Measurements from ENCODE around the gene N4BP3.
"Not testable (repeated sequence)": the region's sequence is repeated elsewhere in the genome, so short reads cannot be mapped to it uniquely, and the experiment has no call there.

N4BP3 gene

GRCh38 chr5:178125253-178125906, 12.0 kb downstream of the N4BP3 start:
- H3K9ac ChIP-seq (ENCODE audit: low read depth, low read length), result peak overlapping the region; percentile 37
- peaks cover 33% of the 10 kb centered on the region for H3K36me3 ChIP-seq (ENCODE audit: control insufficient read depth, insufficient read depth, low read length)
- peaks cover 18% of the 10 kb centered on the region for H3K4me1 ChIP-seq (ENCODE audit: control insufficient read depth, insufficient read depth, low read length)
- no peaks in the 10 kb centered on the region for H3K9me3 ChIP-seq (ENCODE audit: control insufficient read depth, insufficient read depth, low read length)
- H3K27me3 ChIP-seq (ENCODE audit: control insufficient read depth, insufficient read depth, low read length), result no peaks in the 10 kb centered on the region
- no peak overlapping the region for H3K4me3 ChIP-seq (ENCODE audit: low read depth, low read length)

DNA sequence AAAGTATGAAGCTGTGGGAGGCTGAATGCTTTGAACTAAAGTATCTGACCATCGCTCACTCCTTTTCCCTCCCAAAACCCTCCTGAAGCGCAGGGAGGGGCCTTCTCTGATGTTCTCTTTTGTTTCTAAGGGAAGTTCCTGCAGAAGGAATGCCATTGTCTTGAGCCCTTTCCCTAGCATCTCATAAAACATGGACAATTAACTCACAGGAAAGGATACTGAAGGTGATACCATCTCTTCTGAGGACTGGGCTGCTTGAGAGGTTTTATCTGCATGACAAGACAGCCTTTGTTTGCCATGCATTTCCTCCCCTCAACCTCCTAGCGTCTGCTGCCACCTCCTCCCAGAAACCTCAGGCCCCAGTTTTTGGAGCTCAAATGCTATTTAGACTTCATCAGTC, 13.2 kb downstream of the N4BP3 start:
- peaks cover 22% of the 10 kb centered on the region for H3K36me3 ChIP-seq (ENCODE audit: control insufficient read depth, insufficient read depth, low read length)
- H3K27me3 ChIP-seq (ENCODE audit: control insufficient read depth, insufficient read depth, low read length), result no peaks in the 10 kb centered on the region
- peaks cover 18% of the 10 kb centered on the region for H3K4me1 ChIP-seq (ENCODE audit: control insufficient read depth, insufficient read depth, low read length)
- no peak overlapping the region for H3K4me3 ChIP-seq (ENCODE audit: low read depth, low read length)
- no peak overlapping the region for H3K9ac ChIP-seq (ENCODE audit: low read depth, low read length)
- no peaks in the 10 kb centered on the region for H3K9me3 ChIP-seq (ENCODE audit: control insufficient read depth, insufficient read depth, low read length)

DNA sequence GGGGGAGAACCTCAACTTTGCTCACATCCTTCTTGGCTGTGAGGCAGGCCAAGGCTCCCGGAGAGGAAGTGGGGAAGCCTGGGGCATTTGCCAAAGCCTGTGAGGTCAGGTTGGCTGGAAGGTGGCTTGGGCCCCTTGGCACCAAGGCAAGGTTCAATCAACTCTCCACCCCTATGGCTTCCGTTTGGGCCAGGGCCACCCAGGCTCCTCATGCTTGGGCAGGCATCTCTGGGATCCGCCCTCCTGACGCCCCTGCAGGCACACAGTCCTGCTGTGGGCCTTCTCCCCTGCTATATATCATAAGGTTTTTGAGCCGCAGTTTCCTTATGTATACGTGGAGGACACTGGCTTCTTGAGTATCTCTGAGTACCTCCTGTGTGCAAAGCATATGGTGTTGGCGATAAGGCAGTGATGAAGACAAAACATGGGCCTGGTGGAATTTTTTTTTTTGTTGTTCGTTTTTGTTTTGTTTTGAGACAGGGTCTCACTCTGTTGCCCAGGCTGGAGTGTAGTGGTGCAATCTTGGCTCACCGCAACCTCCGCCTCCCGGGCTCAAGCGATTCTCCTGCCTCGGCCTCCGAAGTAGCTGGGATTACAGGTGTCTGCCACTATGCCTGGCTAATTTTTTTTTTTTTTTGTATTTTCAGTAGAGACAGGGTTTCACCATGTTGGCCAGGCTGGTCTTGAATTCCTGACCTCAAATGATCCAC, 14.1 kb downstream of the N4BP3 start:
- Histone ChIP-seq H3K36me3 (ENCODE audit: control insufficient read depth, insufficient read depth, low read length) (peaks cover 13% of the 10 kb centered on the region), H3K4me1 (ENCODE audit: control insufficient read depth, insufficient read depth, low read length) (peaks cover 18% of the 10 kb centered on the region), H3K9ac (ENCODE audit: low read depth, low read length) (peak overlapping the region; percentile 81)
- not testable (repeated sequence) for H3K9me3 ChIP-seq (ENCODE audit: control insufficient read depth, insufficient read depth, low read length); H3K4me3 ChIP-seq (ENCODE audit: low read depth, low read length); H3K27me3 ChIP-seq (ENCODE audit: control insufficient read depth, insufficient read depth, low read length)

DNA sequence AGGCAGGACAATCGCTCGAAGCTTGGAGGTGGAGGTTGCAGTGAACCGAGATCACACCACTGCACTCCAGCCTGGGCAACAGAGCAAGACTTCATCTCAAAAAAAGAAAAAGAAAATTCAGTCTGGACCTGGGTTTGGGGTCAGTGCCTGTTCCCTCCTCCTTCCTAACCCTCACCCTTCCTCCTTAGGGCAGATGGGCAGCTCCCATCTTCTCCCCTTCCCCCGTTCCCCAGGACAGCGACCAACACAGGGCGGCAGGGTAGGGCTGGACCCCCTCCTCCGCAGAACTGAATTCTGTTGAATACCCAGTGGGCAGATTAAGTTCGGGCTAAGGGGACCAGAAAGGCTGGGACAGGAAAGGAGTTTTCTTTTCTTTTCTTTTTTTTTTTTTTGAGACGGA, 16.0 kb downstream of the N4BP3 start:
- Histone ChIP-seq H3K9ac (ENCODE audit: low read depth, low read length) (no peak overlapping the region), H3K36me3 (ENCODE audit: control insufficient read depth, insufficient read depth, low read length) (peaks cover 5% of the 10 kb centered on the region), H3K9me3 (ENCODE audit: control insufficient read depth, insufficient read depth, low read length) (no peaks in the 10 kb centered on the region), H3K27me3 (ENCODE audit: control insufficient read depth, insufficient read depth, low read length) (no peaks in the 10 kb centered on the region), H3K4me3 (ENCODE audit: low read depth, low read length) (no peak overlapping the region), H3K4me1 (ENCODE audit: control insufficient read depth, insufficient read depth, low read length) (peaks cover 20% of the 10 kb centered on the region)

- not testable (repeated sequence) for H3K9me3 ChIP-seq (ENCODE audit: control insufficient read depth, insufficient read depth, low read length); H3K36me3 ChIP-seq (ENCODE audit: control insufficient read depth, insufficient read depth, low read length); H3K27me3 ChIP-seq (ENCODE audit: control insufficient read depth, insufficient read depth, low read length)
- H3K4me3 ChIP-seq (ENCODE audit: low read depth, low read length), result peak overlapping the region; percentile 74
- peak overlapping the region; percentile 85 for H3K9ac ChIP-seq (ENCODE audit: low read depth, low read length)
- peaks cover 18% of the 10 kb centered on the region for H3K4me1 ChIP-seq (ENCODE audit: control insufficient read depth, insufficient read depth, low read length)
Observed at GRCh38 chr5:178130234-178130575, 16.9 kb downstream of the N4BP3 start.

- Histone ChIP-seq H3K36me3 (ENCODE audit: control insufficient read depth, insufficient read depth, low read length) (peaks cover 11% of the 10 kb centered on the region), H3K4me1 (ENCODE audit: control insufficient read depth, insufficient read depth, low read length) (peaks cover 15% of the 10 kb centered on the region), H3K9me3 (ENCODE audit: control insufficient read depth, insufficient read depth, low read length) (no peaks in the 10 kb centered on the region), H3K9ac (ENCODE audit: low read depth, low read length) (peak within 1 kb of the TSS; percentile 87), H3K27me3 (ENCODE audit: control insufficient read depth, insufficient read depth, low read length) (no peaks in the 10 kb centered on the region), H3K4me3 (ENCODE audit: low read depth, low read length) (peak within 1 kb of the TSS; percentile 74)
Observed at GRCh38 chr5:178130576-178131445, 17.5 kb downstream of the N4BP3 start, which contains the start of gene RMND5B. TSS of gene RMND5B (plus strand) at chr5:178131014. CDS start at chr5:178138120, 7,106 bp downstream.

DNA sequence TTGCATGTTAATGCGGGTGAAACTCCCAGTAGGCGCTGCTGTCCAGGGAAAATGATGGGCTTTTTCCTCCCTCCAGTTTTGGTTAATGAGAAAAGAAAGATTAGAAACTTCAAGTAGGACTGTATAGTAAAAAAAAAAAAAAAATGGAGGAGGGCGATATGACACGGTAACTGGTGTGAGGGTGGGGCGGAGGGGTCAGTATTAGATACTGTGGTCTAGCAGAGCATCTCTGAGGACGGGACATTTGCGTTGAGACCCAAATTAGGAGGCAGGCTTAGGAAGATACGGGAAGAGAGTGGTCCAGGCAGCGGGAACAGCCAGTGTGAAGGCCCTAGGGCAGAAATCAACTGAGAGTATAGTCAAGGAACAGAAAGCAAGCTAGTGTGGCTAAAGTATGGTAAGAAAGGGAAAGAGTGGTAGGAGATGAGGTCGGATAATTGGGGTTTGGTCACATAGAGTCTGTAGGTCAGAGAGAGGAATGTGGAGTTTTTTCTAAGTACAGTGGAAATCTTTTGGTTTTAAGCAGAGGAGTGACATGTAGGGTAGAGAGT, 18.2 kb downstream of the N4BP3 start:
- H3K4me1 ChIP-seq (ENCODE audit: control insufficient read depth, insufficient read depth, low read length), result peaks cover 15% of the 10 kb centered on the region
- peak overlapping the region; percentile 87 for H3K9ac ChIP-seq (ENCODE audit: low read depth, low read length)
- no peaks in the 10 kb centered on the region for H3K9me3 ChIP-seq (ENCODE audit: control insufficient read depth, insufficient read depth, low read length)
- peak overlapping the region; percentile 74 for H3K4me3 ChIP-seq (ENCODE audit: low read depth, low read length)
- H3K27me3 ChIP-seq (ENCODE audit: control insufficient read depth, insufficient read depth, low read length), result no peaks in the 10 kb centered on the region
- peaks cover 17% of the 10 kb centered on the region for H3K36me3 ChIP-seq (ENCODE audit: control insufficient read depth, insufficient read depth, low read length)

DNA sequence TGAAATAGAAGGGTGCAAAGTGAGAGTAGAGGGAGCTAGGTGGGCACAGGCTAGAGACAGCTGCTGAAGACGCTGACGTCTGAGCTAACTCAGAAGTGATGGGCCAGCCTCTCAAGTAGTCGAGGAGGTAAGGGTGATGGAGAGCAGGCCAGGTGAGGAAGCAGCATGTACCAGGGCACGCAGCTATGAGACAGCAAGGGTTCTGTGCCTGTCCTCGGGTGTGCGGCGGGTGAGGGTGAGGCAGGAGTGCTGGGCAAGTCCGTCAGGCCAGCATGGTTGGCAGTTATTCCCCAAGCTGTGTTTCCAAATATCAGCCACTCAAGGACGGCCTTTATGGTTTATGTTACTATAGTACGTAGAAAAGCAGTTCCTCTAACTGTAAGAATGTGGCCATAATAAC, 23.7 kb downstream of the N4BP3 start:
- Histone ChIP-seq H3K9me3 (ENCODE audit: control insufficient read depth, insufficient read depth, low read length) (no peaks in the 10 kb centered on the region), H3K36me3 (ENCODE audit: control insufficient read depth, insufficient read depth, low read length) (peaks cover 35% of the 10 kb centered on the region), H3K27me3 (ENCODE audit: control insufficient read depth, insufficient read depth, low read length) (no peaks in the 10 kb centered on the region), H3K4me3 (ENCODE audit: low read depth, low read length) (no peak overlapping the region), H3K4me1 (ENCODE audit: control insufficient read depth, insufficient read depth, low read length) (peaks cover 2% of the 10 kb centered on the region), H3K9ac (ENCODE audit: low read depth, low read length) (no peak overlapping the region)

- Histone ChIP-seq H3K36me3 (ENCODE audit: control insufficient read depth, insufficient read depth, low read length) (peaks cover 44% of the 10 kb centered on the region), H3K27me3 (ENCODE audit: control insufficient read depth, insufficient read depth, low read length) (no peaks in the 10 kb centered on the region), H3K4me3 (ENCODE audit: low read depth, low read length) (no peak overlapping the region), H3K4me1 (ENCODE audit: control insufficient read depth, insufficient read depth, low read length) (peaks cover 2% of the 10 kb centered on the region), H3K9ac (ENCODE audit: low read depth, low read length) (no peak overlapping the region), H3K9me3 (ENCODE audit: control insufficient read depth, insufficient read depth, low read length) (no peaks in the 10 kb centered on the region)
Observed at GRCh38 chr5:178137991-178138390, 24.7 kb downstream of the N4BP3 start.

GRCh38 chr5:178141550-178141949, 28.2 kb downstream of the N4BP3 start:
- H3K36me3 ChIP-seq (ENCODE audit: control insufficient read depth, insufficient read depth, low read length), result peaks cover 56% of the 10 kb centered on the region
- no peak overlapping the region for H3K9ac ChIP-seq (ENCODE audit: low read depth, low read length)
- H3K9me3 ChIP-seq (ENCODE audit: control insufficient read depth, insufficient read depth, low read length), result no peaks in the 10 kb centered on the region
- no peak overlapping the region for H3K4me3 ChIP-seq (ENCODE audit: low read depth, low read length)
- no peaks in the 10 kb centered on the region for H3K27me3 ChIP-seq (ENCODE audit: control insufficient read depth, insufficient read depth, low read length)
- H3K4me1 ChIP-seq (ENCODE audit: control insufficient read depth, insufficient read depth, low read length), result no peaks in the 10 kb centered on the region

GRCh38 chr5:178142642-178143041, 29.3 kb downstream of the N4BP3 start:
- H3K9me3 ChIP-seq (ENCODE audit: control insufficient read depth, insufficient read depth, low read length), result no peaks in the 10 kb centered on the region
- no peaks in the 10 kb centered on the region for H3K27me3 ChIP-seq (ENCODE audit: control insufficient read depth, insufficient read depth, low read length)
- no peaks in the 10 kb centered on the region for H3K4me1 ChIP-seq (ENCODE audit: control insufficient read depth, insufficient read depth, low read length)
- no peak overlapping the region for H3K9ac ChIP-seq (ENCODE audit: low read depth, low read length)
- H3K36me3 ChIP-seq (ENCODE audit: control insufficient read depth, insufficient read depth, low read length), result peaks cover 64% of the 10 kb centered on the region
- no peak overlapping the region for H3K4me3 ChIP-seq (ENCODE audit: low read depth, low read length)

Measured in iPS-15b (cell line).